C4-2B (cell line): Measurements from ENCODE around the gene TMPRSS2.

Experiments
- ZFX ChIP-seq: fragments of 450-650 bp; IDR thresholded peaks from 2 replicates; pipeline ENCODE4 v1.6.1; 2017
- TF ChIP-seq, protein P1 (sequence below): fragments of 450-650 bp; conservative IDR thresholded peaks from 2 replicates; pipeline ENCODE4 v1.5.1; 2017; ENCODE audit warnings: mild to moderate bottlenecking

DNA sequence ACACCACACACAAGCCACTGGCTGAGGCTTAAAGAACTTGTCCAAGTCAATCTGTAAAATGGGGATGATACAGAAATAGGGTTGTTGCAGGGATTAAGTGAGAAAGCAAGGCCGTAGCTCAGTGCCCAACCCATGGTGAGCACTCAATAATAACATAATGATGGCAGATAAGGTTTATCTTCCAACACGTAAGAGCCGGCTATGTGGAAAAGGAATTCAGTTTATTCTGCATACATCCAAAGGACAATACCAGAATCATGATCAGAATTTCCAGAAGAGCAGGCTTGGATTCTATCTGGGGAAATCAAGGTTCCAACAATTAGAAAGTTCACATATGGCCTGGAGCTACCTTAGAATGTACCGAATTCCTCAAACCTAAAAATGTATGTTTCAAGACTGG is 4.6 kb downstream of the TMPRSS2 start:
- TF ChIP-seq, protein P1, sequence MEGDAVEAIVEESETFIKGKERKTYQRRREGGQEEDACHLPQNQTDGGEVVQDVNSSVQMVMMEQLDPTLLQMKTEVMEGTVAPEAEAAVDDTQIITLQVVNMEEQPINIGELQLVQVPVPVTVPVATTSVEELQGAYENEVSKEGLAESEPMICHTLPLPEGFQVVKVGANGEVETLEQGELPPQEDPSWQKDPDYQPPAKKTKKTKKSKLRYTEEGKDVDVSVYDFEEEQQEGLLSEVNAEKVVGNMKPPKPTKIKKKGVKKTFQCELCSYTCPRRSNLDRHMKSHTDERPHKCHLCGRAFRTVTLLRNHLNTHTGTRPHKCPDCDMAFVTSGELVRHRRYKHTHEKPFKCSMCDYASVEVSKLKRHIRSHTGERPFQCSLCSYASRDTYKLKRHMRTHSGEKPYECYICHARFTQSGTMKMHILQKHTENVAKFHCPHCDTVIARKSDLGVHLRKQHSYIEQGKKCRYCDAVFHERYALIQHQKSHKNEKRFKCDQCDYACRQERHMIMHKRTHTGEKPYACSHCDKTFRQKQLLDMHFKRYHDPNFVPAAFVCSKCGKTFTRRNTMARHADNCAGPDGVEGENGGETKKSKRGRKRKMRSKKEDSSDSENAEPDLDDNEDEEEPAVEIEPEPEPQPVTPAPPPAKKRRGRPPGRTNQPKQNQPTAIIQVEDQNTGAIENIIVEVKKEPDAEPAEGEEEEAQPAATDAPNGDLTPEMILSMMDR = no peak
- TF ChIP-seq ZFX = no peak
